Adrenal gland (tissue), 12 donors: ENCODE results near the gene EIF2AK3. TPM values are rescaled to one million over a fixed set of nuclear protein-coding genes. Genes with fewer than 3 reads are reported as not detected.

Source experiments
- DNase-seq, 7 donors: peaks; one replicate each; pipeline ENCODE4 v3.0.0-alpha.2; 2019 to 2020
- H3K27ac ChIP-seq, 5 donors: fragments of 200-600 bp; sonication (generic) in 4 of 5; 1 replicate in 3 of 5; 2 replicates in 2 of 5; pipeline versions ENCODE4 v1.5.1 to v1.8.0; 2016 to 2020; ENCODE audit warnings: mild to moderate bottlenecking in 1 of 5
- H3K27me3 ChIP-seq: fragments of 200-600 bp; 2 replicates; pipeline ENCODE4 v1.8.0; 2021
- H3K36me3 ChIP-seq, 2 donors: fragments of 200-600 bp; replicated peaks in 1 of 2; 1 replicate in 1 of 2; 2 replicates in 1 of 2; pipeline versions ENCODE4 v1.5.1 to v1.8.0; 2018 to 2022
- H3K4me1 ChIP-seq, 2 donors: fragments of 200-600 bp; replicated peaks in 1 of 2; 1 replicate in 1 of 2; 2 replicates in 1 of 2; pipeline versions ENCODE4 v1.5.1 to v1.8.0; 2018 to 2021
- H3K4me3 ChIP-seq, 4 donors: fragments of 200-600 bp; sonication (generic) in 3 of 4; one replicate each; pipeline ENCODE4 v1.5.1; 2016 to 2018
- H3K9me3 ChIP-seq, 3 donors: fragments of 200-600 bp; sonication (generic) in 1 of 3; replicated peaks in 1 of 3; 1 replicate in 2 of 3; 2 replicates in 1 of 3; pipeline versions ENCODE4 v1.5.1 to v1.8.0; 2016 to 2021
- CTCF ChIP-seq, 6 experiments: fragments of 450-650 bp in 4 of 6; fragments of 200-600 bp in 2 of 6; sonication (generic) in 1 of 6; IDR thresholded peaks; 1 replicate in 5 of 6; 2 replicates in 1 of 6; pipeline versions ENCODE4 v1.5.1 to v1.8.0; 2016 to 2021; ENCODE audit warnings: antibody characterized with exemption in 6 of 6, mild to moderate bottlenecking in 2 of 6, moderate library complexity in 1 of 6
- POLR2A ChIP-seq, 2 donors: fragments of 450-650 bp; IDR thresholded peaks; one replicate each; pipeline ENCODE4 v1.6.1; 2017; ENCODE audit warnings: antibody characterized with exemption in 2 of 2, mild to moderate bottlenecking in 2 of 2, moderate library complexity in 1 of 2
- WGBS, 4 donors: extraction: QIAGEN DNeasy Blood & Tissue Kit in 2 of 4; methylation state at CpG; one replicate each; pipeline versions ENCODE4 v1.1.5 to v1.1.7; 2013 to 2017; 5-methylcytosine and 5-hydroxymethylcytosine counted together
- intact Hi-C, 2 donors: fragments of 100-400 bp; cut with DNase I; formaldehyde crosslinking; loops; one replicate each; pipeline versions ENCODE4 v1.14.1 to v1.15.0; 2022 to 2023
- polyA plus RNA-seq, 3 donors: library from polyadenylated mRNA; stranded (reverse); fragments of 200-250 nt in 2 of 3; fragments of 350-450 nt in 1 of 3; fragmentation: Illumina TruSeq in 1 of 3; extraction: RNeasy Lipid Tissue Mini Kit (QIAGEN cat#74804) in 1 of 3; gene quantifications; one replicate each; pipeline ENCODE4 v1.2.3, GENCODE V29; 2013 to 2014
- total RNA-seq, 9 donors: library from RNA; depleted of rRNA in 4 of 9; stranded (reverse); fragments of >200 nt in 4 of 9; fragments of 120-200 nt in 1 of 9; fragmentation: NEBNext Ultra II Directional in 1 of 9; extraction: Animal tissue kit (Norgen Biotek cat#: 25700) in 1 of 9; gene quantifications; one replicate each; pipeline versions ENCODE4 v1.1.0 to v1.2.4, GENCODE V29; 2013 to 2023
- donor health status: healthy with polysubstance abuse.
- donor health status: Bipolar disorder and iron deficiency.
- donor health status: DM: yes; HTN: yes; CAD: no.
- donor health status: DM: no; HTN: no; CAD: no.
- donor health status: DM: no; HTN: no; CAD: no.
- donor health status: DM: yes; HTN: yes; CAD: no.

EIF2AK3 gene
- total and polyA plus RNA-seq, 12 donors: 3.6 to 89.6 (median 21.3) TPM

- H3K36me3 ChIP-seq: no peaks in the 10 kb centered on the region
- no peaks in the 10 kb centered on the region for H3K9me3 ChIP-seq
- no peaks in the 10 kb centered on the region for H3K4me1 ChIP-seq
- no peak overlapping the region for H3K4me3 ChIP-seq
- peak in 3 of 7 donors; percentile 15 to 41 (median 21) for DNase-seq
- WGBS, 4 donors: 78 to 94% (median 93%) methylated on average over 2 of the region's 2 CpGs
- H3K27me3 ChIP-seq: no peaks in the 10 kb centered on the region
- H3K27ac ChIP-seq: no peak overlapping the region
- TF ChIP-seq CTCF (IDR thresholded peaks at IDR 0.05) (no peak), POLR2A (IDR thresholded peaks at IDR 0.05) (no peak)
- intact Hi-C loops: no loop called here
These were observed 105.7 kb downstream of the EIF2AK3 start for GRCh38 chr2:88521445-88522073.

GRCh38 chr2:88517759-88518201, 109.5 kb downstream of the EIF2AK3 start:
- H3K4me1 ChIP-seq: no peaks in the 10 kb centered on the region
- no peaks in the 10 kb centered on the region for H3K9me3 ChIP-seq
- WGBS, 4 donors: 57 to 71% (median 66%) methylated on average over 6 of the region's 6 CpGs
- DNase-seq: no peak
- H3K27me3 ChIP-seq: no peaks in the 10 kb centered on the region
- TF ChIP-seq CTCF (IDR thresholded peaks at IDR 0.05) (no peak), POLR2A (IDR thresholded peaks at IDR 0.05) (no peak)
- intact Hi-C loops: no loop called here
- no peak overlapping the region for H3K27ac ChIP-seq
- no peaks in the 10 kb centered on the region for H3K36me3 ChIP-seq
- no peak overlapping the region for H3K4me3 ChIP-seq

Other genes with a start within 250 kb of the EIF2AK3 start
- not detected for gene FOXI3, start 174.8 kb downstream of the EIF2AK3 start, total RNA-seq
- not detected for gene FOXI3, start 174.8 kb downstream of the EIF2AK3 start, polyA plus RNA-seq
- gene RPIA, start 64.2 kb upstream of the EIF2AK3 start, total RNA-seq: 10 to 100 TPM in 4 of 9 donors, 1 to 10 TPM in 5; 1.9 to 16.9 (median 7.5) TPM
- 10 to 100 TPM; 11.4 to 15.4 (median 11.5) TPM for gene RPIA, start 64.2 kb upstream of the EIF2AK3 start, polyA plus RNA-seq